IPS-11a (cell line): ENCODE data around the gene KRTAP10-7.
"Not testable (repeated sequence)": the region's sequence is repeated elsewhere in the genome, so short reads cannot be mapped to it uniquely, and the experiment has no call there.

Experiments
- H3K4me3 ChIP-seq: one replicate; pipeline ENCODE4 v1.5.1; 2013; ENCODE audit warnings: low read depth, low read length, control low read depth

KRTAP10-7 gene

DNA sequence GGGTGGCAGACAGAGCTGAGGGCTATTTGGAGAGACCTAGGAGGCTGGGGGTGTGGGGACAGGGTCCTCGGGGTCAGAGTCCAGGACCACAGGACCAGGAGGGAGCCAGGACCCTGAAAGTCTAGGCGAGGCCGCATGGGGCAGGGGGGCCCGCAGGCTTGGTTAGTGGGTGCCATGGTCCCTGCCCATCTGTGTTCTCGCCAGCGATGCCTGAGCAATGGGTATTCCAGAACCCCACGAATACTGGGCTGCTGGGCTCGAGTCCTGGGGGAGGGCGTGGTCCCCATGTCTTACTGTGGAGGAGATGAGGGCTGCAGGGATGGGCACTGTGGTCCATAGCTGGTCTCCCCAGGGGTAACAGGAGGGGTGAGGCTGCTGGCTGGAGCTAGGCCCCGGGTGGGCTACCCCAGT is 10.1 kb upstream of the KRTAP10-7 start:
- H3K4me3 ChIP-seq: no peak overlapping the region

- H3K4me3 ChIP-seq: not testable (repeated sequence)
These were observed 9.2 kb upstream of the KRTAP10-7 start for GRCh38 chr21:44590897-44591800.

GRCh38 chr21:44591801-44592130 is 8.6 kb upstream of the KRTAP10-7 start:
- H3K4me3 ChIP-seq: not testable (repeated sequence)

DNA sequence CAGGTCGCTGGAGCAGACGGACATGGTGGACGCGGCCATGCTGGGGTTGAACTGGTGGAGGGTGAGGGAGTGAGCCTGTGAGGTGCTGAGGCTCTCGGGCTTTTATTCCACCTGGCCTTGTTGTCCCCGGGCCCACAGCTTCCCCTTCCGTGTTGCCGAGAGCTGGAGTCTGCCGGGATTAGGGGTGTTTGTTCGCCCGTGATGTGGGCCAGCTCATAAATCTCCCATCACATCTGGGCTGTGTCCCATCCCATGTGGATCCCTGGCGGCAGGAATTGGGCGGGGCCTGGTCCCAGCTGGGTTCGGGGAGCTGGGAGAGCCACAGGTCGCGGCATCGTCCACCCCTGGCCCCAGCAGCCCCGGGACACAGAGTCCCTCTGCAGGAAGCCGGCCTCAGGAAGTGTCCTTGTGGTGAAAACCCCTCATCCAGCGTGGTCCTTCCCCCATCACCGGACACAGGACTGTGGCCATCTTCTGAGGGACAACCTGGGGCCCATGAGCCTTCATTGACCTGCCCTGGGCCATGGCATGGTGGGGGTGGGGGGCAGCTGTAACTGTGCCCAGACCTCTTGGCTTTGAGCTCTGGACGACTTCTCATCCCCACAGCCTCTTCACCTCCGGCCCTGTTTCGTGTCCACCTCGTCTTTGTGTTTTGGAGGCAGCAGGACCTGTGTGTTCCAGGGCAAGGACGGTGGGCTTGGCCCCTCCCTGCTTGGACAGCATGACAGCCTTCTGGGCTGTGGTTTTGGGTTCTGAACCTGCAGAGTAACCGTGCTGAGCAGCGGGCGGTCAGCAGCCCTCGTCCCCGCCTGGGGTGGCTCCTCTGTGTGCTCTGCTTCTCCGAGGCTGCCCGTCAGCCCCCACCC is 7.7 kb upstream of the KRTAP10-7 start, which contains the start of gene KRTAP10-6:
TSS of gene KRTAP10-6 (minus strand) at position 60 of the 866 bp plus-strand sequence. CDS start at position 39, 21 bp downstream.
- H3K4me3 ChIP-seq: no peak within 1 kb of the TSS

DNA sequence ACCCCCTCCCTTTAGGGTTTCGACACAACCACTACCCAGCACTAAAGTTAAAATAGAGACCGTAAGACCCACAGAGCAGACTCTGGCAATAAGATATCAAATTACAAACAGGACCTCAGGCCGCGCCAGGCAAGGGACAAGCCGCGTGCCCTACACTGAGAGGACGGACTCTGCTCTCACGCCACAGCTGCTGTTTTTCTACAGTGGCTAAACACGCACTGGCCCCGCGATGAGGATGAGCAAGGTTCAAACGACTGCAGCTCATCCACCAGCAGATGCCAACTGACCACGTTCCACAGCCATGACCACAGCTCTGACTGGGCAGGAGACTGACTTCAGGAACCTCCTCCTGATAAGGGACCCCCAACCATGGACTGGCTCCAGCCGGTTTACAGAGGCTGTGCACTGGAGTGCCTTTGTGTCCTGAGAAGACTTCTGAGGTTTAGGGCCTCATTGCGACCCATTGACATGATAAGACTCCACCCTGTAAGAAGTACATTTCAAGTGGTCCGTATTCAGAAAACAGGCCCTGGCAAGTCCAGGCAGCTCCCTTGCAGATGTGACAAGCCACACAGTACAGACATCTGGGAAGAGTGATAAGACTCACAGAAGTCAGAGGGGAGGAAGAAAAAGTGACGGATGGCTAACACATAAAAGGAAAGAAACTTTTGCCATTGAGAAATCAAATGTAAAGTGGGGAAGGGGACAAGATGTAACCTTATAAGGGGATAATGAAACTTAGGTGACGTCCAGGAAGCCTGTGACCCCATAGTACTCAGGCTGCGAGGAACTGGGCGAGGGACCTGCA is 6.6 kb upstream of the KRTAP10-7 start:
- no peak overlapping the region for H3K4me3 ChIP-seq

DNA sequence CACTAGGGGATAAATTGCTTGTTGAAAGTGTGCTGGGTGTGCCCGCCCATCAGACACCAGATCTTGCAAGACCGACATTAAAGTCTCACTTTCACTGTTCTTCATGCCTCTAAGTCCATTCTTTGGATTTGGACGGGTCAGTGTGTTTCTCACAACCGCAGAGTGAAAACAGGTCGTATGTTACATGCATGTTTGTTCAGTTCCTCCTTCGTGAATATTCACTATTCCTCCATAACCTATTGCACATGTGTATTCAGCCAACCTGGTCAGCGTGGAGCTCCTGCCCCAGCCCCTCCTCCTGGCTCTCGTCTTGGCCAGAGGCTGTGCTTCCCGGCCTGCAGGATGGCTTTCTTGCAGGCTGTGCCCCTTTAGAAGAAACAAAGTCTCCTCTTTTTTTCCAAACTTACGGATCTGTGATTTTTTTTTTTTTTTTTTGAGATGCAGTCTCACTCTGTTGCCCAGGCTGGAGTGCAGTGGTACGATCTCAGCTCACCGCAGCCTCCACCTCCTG is 5.9 kb upstream of the KRTAP10-7 start:
- no peak overlapping the region for H3K4me3 ChIP-seq

GRCh38 chr21:44595524-44595923 is 4.9 kb upstream of the KRTAP10-7 start:
- H3K4me3 ChIP-seq: no peak overlapping the region

GRCh38 chr21:44596068-44596725 is 4.2 kb upstream of the KRTAP10-7 start:
- no peak overlapping the region for H3K4me3 ChIP-seq

DNA sequence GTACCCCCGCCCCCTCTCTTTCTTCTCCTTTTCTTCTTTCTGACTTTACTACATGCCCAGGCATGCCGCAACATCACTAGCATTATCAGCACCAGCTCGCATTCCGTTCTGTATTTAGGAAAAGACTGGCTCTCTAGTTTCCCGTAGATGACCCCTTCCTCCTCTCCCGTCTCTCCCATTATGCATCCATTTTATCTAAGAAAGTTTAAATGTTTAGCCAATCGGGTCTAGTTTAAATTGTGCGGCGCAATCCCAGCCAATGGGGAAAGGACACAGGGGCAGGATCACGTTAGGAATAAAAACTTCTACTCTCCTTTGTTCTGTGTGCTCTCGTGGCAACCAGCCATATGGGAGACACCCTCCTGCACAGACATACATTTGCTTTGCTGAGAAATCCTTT is 2.3 kb upstream of the KRTAP10-7 start:
- no peak overlapping the region for H3K4me3 ChIP-seq

GRCh38 chr21:44599264-44600029 is 950 bp upstream of the KRTAP10-7 start:
- H3K4me3 ChIP-seq: no peak overlapping the region

- H3K4me3 ChIP-seq: not testable (repeated sequence)
These were observed 694 bp downstream of the KRTAP10-7 start for GRCh38 chr21:44601091-44601490.

GRCh38 chr21:44601596-44602462 is 1.4 kb downstream of the KRTAP10-7 start:
- no peak overlapping the region for H3K4me3 ChIP-seq

DNA sequence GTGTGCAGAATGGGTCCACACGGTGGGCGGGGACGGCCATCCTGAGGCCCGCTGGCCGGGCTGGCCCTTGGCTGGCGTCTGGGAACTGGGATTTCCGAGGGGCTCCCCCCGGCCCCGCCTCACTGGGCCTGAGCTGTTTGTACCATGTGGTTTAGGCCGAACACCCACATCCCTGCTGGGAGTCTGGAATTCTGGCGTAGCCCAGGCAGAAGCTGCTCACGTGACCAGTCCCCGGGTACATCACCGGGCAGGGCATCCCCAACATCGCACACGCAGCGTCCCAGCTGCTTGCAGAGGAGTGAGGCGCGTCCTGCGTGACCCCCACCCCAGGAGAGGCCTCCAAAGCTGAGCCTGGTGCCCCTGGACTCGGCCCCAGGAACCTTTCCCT is 2.1 kb downstream of the KRTAP10-7 start:
- no peak overlapping the region for H3K4me3 ChIP-seq

DNA sequence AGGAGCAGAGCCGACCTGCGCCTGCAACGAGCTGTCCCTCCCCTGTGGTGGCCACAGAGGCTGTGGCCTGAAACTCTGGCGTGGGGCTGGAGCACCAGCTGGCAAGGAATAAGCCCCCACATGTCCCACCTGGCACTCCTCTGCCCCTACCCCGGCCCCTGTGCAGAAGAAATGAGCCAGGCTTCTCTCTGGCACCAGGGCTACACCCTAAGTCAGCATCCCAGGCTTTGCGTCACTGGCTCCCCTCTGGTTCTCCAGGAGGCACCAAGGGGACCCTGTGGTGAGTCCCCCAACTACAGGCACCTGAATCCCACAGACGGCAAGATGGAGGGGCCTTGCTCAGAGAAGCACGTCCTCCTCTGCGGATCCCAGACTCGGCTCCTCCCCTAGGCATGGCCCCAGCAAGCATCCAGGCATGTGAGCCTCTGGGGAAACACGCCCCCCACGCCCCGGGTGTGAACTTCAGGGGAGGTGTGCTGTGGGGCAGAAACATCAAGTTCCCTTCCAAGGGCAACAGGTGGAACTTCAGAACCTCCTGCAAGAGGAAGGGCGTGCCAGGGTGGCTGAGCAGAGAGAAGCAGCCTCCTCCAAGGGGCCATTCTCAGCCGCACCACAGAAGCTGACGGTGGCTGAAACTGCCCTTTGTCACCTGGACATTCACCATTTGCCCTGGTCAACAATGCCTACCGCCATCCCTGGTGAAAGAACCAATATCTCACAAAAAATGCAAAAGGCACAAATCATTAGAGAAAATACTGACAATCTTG is 2.9 kb downstream of the KRTAP10-7 start:
- H3K4me3 ChIP-seq: no peak overlapping the region

- H3K4me3 ChIP-seq: no peak overlapping the region
These were observed 3.5 kb downstream of the KRTAP10-7 start for GRCh38 chr21:44603911-44604310.

DNA sequence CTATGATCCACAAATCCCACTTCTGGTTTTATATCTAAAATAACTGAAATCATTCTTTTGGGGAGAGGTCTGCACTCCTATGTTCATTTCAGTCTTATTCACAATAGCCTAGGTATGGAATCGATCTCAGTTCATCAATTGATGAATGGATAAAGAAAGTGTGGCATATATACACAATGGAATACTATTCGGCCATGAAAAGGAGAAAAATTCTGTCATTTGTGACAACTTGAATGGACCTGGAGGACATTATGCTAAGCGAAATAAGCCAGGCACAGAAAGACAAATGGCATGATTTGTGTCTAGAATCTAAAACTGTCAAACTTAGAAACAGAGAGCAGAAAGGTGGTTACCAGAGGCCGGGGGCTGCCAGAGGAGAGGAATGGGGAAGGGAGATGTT is 6.1 kb downstream of the KRTAP10-7 start:
- no peak overlapping the region for H3K4me3 ChIP-seq

DNA sequence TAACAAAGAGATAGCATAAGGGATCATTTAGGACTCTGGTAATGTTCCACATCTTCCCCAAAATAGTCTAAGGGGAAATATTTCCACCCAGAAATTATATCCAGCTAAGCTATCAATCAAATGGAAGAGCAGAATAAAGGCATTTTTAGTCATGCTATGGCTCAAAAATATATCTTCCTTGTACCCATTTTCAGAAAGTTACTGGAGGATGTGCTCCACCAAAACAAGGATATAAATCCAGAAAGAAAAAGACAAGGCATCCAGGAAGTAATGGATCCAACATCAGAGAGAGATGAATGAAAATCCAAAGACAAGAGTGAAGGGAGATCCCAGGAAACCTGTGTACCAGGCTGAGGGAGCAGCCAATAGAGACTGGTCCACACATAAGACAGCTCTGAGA is 8.8 kb downstream of the KRTAP10-7 start:
- no peak overlapping the region for H3K4me3 ChIP-seq
